ENCODE data around the gene PRX. TPM values are rescaled to one million over a fixed set of nuclear protein-coding genes. Genes with fewer than 3 reads are reported as not detected.
"Not testable (repeated sequence)": the region's sequence is repeated elsewhere in the genome, so short reads cannot be mapped to it uniquely, and the experiment has no call there.

The PRX gene
- total RNA-seq, 1 donor from 2014 or later = 0.96 TPM

GRCh38 chr19:40411958-40412499 is 1.1 kb downstream of the PRX start:
- no peak overlapping the region for H3K27ac Mint-ChIP-seq
- DNase-seq (ENCODE audit: low spot score, unreplicated experiment) = no peak
- TF ChIP-seq CTCF (IDR thresholded peaks at IDR 0.05; ENCODE audit: unreplicated experiment) = no peak
- H3K4me3 Mint-ChIP-seq (ENCODE audit: low read depth) = no peak overlapping the region
- H3K4me1 Mint-ChIP-seq (ENCODE audit: low read depth) = peaks cover 2% of the 10 kb centered on the region
- peaks cover 5% of the 10 kb centered on the region for H3K27me3 Mint-ChIP-seq
- H3K36me3 Mint-ChIP-seq (ENCODE audit: insufficient read depth) = no peaks in the 10 kb centered on the region
- H3K9me3 Mint-ChIP-seq (ENCODE audit: low read depth) = no peaks in the 10 kb centered on the region

- no peak overlapping the region for H3K27ac Mint-ChIP-seq
Measured at GRCh38 chr19:40411125-40411842, 1.9 kb downstream of the PRX start.

GRCh38 chr19:40410030-40410389 is 3.2 kb downstream of the PRX start:
- peaks cover 5% of the 10 kb centered on the region for H3K27me3 Mint-ChIP-seq
- no peak overlapping the region for H3K27ac Mint-ChIP-seq
- no peak for DNase-seq (ENCODE audit: low spot score, unreplicated experiment)
- H3K4me1 Mint-ChIP-seq (ENCODE audit: low read depth) = peaks cover 2% of the 10 kb centered on the region
- no peaks in the 10 kb centered on the region for H3K36me3 Mint-ChIP-seq (ENCODE audit: insufficient read depth)
- no peak for TF ChIP-seq CTCF (IDR thresholded peaks at IDR 0.05; ENCODE audit: unreplicated experiment)
- no peaks in the 10 kb centered on the region for H3K9me3 Mint-ChIP-seq (ENCODE audit: low read depth)
- no peak overlapping the region for H3K4me3 Mint-ChIP-seq (ENCODE audit: low read depth)

More at GRCh38 chr19:40411125-40411842, 1.9 kb downstream of the PRX start:
- no peaks in the 10 kb centered on the region for H3K9me3 Mint-ChIP-seq (ENCODE audit: low read depth)
- H3K36me3 Mint-ChIP-seq (ENCODE audit: insufficient read depth) = no peaks in the 10 kb centered on the region
- TF ChIP-seq CTCF (IDR thresholded peaks at IDR 0.05; ENCODE audit: unreplicated experiment) = no peak
- DNase-seq (ENCODE audit: low spot score, unreplicated experiment) = no peak
- peaks cover 5% of the 10 kb centered on the region for H3K27me3 Mint-ChIP-seq
- H3K4me3 Mint-ChIP-seq (ENCODE audit: low read depth) = no peak overlapping the region
- peaks cover 2% of the 10 kb centered on the region for H3K4me1 Mint-ChIP-seq (ENCODE audit: low read depth)

- not testable (repeated sequence) for H3K36me3 Mint-ChIP-seq (ENCODE audit: insufficient read depth); H3K4me1 Mint-ChIP-seq (ENCODE audit: low read depth); H3K4me3 Mint-ChIP-seq (ENCODE audit: low read depth); H3K27ac Mint-ChIP-seq; H3K9me3 Mint-ChIP-seq (ENCODE audit: low read depth); DNase-seq (ENCODE audit: low spot score, unreplicated experiment); H3K27me3 Mint-ChIP-seq
Measured at GRCh38 chr19:40408598-40408925, 4.6 kb downstream of the PRX start.

GRCh38 chr19:40407714-40408597 is 5.2 kb downstream of the PRX start:
- Mint-ChIP-seq H3K4me1 (ENCODE audit: low read depth) (peaks cover 3% of the 10 kb centered on the region), H3K4me3 (ENCODE audit: low read depth) (no peak overlapping the region), H3K27ac (no peak overlapping the region), H3K27me3 (peaks cover 5% of the 10 kb centered on the region), H3K9me3 (ENCODE audit: low read depth) (no peaks in the 10 kb centered on the region), H3K36me3 (ENCODE audit: insufficient read depth) (no peaks in the 10 kb centered on the region)
- TF ChIP-seq CTCF (IDR thresholded peaks at IDR 0.05; ENCODE audit: unreplicated experiment) = no peak
- no peak for DNase-seq (ENCODE audit: low spot score, unreplicated experiment)

All from progenitor cell of endocrine pancreas (in vitro differentiated cells).